ENCODE data around the gene MYO1E.

Gene MYO1E

GRCh38 chr15:59176653-59177316 is 195.9 kb downstream of the MYO1E start:
- no peak for TF ChIP-seq CTCF (IDR thresholded peaks at IDR 0.05; ENCODE audit: extremely low read depth, insufficient read depth, missing control alignments)
- DNase-seq (ENCODE audit: low spot score), result no peak
- in situ Hi-C loops (cut with MboI; ENCODE audit: low pct_unique_long_range_greater_than_20kb, low sequenced_read_pairs, unreplicated experiment), result no loop called here

- peak; percentile 58 for DNase-seq (ENCODE audit: low spot score)
- peak; percentile 61 for TF ChIP-seq CTCF (IDR thresholded peaks at IDR 0.05; ENCODE audit: extremely low read depth, insufficient read depth, missing control alignments)
- in situ Hi-C loops (cut with MboI; ENCODE audit: low pct_unique_long_range_greater_than_20kb, low sequenced_read_pairs, unreplicated experiment), result no loop called here
Measured at GRCh38 chr15:59174835-59175831, 197.5 kb downstream of the MYO1E start.

GRCh38 chr15:59174151-59174834 is 198.4 kb downstream of the MYO1E start:
- no peak for DNase-seq (ENCODE audit: low spot score)
- in situ Hi-C loops (cut with MboI; ENCODE audit: low pct_unique_long_range_greater_than_20kb, low sequenced_read_pairs, unreplicated experiment), result no loop called here
- no peak for TF ChIP-seq CTCF (IDR thresholded peaks at IDR 0.05; ENCODE audit: extremely low read depth, insufficient read depth, missing control alignments)

- TF ChIP-seq CTCF (IDR thresholded peaks at IDR 0.05; ENCODE audit: extremely low read depth, insufficient read depth, missing control alignments), result no peak
- DNase-seq (ENCODE audit: low spot score), result no peak
- in situ Hi-C loops (cut with MboI; ENCODE audit: low pct_unique_long_range_greater_than_20kb, low sequenced_read_pairs, unreplicated experiment), result no loop called here
Measured at GRCh38 chr15:59173194-59173593, 199.5 kb downstream of the MYO1E start.

GRCh38 chr15:59172289-59172901 is 200.3 kb downstream of the MYO1E start:
- in situ Hi-C loops (cut with MboI; ENCODE audit: low pct_unique_long_range_greater_than_20kb, low sequenced_read_pairs, unreplicated experiment), result no loop called here
- TF ChIP-seq CTCF (IDR thresholded peaks at IDR 0.05; ENCODE audit: extremely low read depth, insufficient read depth, missing control alignments), result no peak
- no peak for DNase-seq (ENCODE audit: low spot score)

- no peak for DNase-seq (ENCODE audit: low spot score)
- in situ Hi-C loops (cut with MboI; ENCODE audit: low pct_unique_long_range_greater_than_20kb, low sequenced_read_pairs, unreplicated experiment), result no loop called here
- TF ChIP-seq CTCF (IDR thresholded peaks at IDR 0.05; ENCODE audit: extremely low read depth, insufficient read depth, missing control alignments), result no peak
Measured at GRCh38 chr15:59171067-59171397, 201.6 kb downstream of the MYO1E start.

All from GM13977 (cell line).